Tongue (tissue), 2 donors: Measurements from ENCODE around the gene AUH. TPM values are rescaled to one million over a fixed set of nuclear protein-coding genes. Genes with fewer than 3 reads are reported as not detected.
"Not testable (repeated sequence)": the region's sequence is repeated elsewhere in the genome, so short reads cannot be mapped to it uniquely, and the experiment has no call there.

Source experiments
- DNase-seq: peaks from one replicate; pipeline ENCODE4 v3.0.0-alpha.2; 2015
- total RNA-seq: library from RNA; depleted of rRNA; stranded (reverse); fragments of >200 nt; gene quantifications from one replicate; pipeline ENCODE4 v1.2.3, GENCODE V29; 2014

Gene AUH
- 43.8 TPM for total RNA-seq

GRCh38 chr9:91361291-91362050 is at the start of gene AUH:
AUH (minus strand) TSS chr9:91361918; CDS start chr9:91361889, 29 bp downstream.
- DNase-seq = peak; percentile 92

- DNase-seq = no peak
These were observed 49.5 kb upstream of the AUH start for GRCh38 chr9:91411096-91411771.

GRCh38 chr9:91410161-91410560 is 48.4 kb upstream of the AUH start:
- no peak for DNase-seq

GRCh38 chr9:91408475-91408874 is 46.8 kb upstream of the AUH start:
- DNase-seq = no peak

- no peak for DNase-seq
These were observed 46.0 kb upstream of the AUH start for GRCh38 chr9:91407580-91408318.

- DNase-seq = no peak
These were observed 43.8 kb upstream of the AUH start for GRCh38 chr9:91405343-91406077.

- DNase-seq = no peak
These were observed 42.2 kb upstream of the AUH start for GRCh38 chr9:91403665-91404543.

GRCh38 chr9:91398926-91399325 is 37.2 kb upstream of the AUH start:
- DNase-seq = no peak

- DNase-seq = peak; percentile 6
These were observed 34.1 kb upstream of the AUH start for GRCh38 chr9:91395553-91396471.

GRCh38 chr9:91395106-91395552 is 33.4 kb upstream of the AUH start:
- DNase-seq = no peak

GRCh38 chr9:91393826-91394225 is 32.1 kb upstream of the AUH start:
- no peak for DNase-seq

GRCh38 chr9:91392435-91392834 is 30.7 kb upstream of the AUH start:
- DNase-seq = no peak

GRCh38 chr9:91391818-91392217 is 30.1 kb upstream of the AUH start:
- no peak for DNase-seq

GRCh38 chr9:91391412-91391811 is 29.7 kb upstream of the AUH start:
- DNase-seq = no peak

- DNase-seq = not testable (repeated sequence)
These were observed 28.0 kb upstream of the AUH start for GRCh38 chr9:91389686-91390085.

GRCh38 chr9:91386765-91387164 is 25.0 kb upstream of the AUH start:
- DNase-seq = no peak

- DNase-seq = no peak
These were observed 23.2 kb upstream of the AUH start for GRCh38 chr9:91384954-91385353.

GRCh38 chr9:91383577-91383976 is 21.9 kb upstream of the AUH start:
- no peak for DNase-seq

- DNase-seq = no peak
These were observed 20.6 kb upstream of the AUH start for GRCh38 chr9:91382298-91382697.

- DNase-seq = no peak
These were observed 17.7 kb upstream of the AUH start for GRCh38 chr9:91379426-91379825.
